Nephron progenitor cell (in vitro differentiated cells): ENCODE results near the gene ARHGAP32.

ENCODE experiments used
- DNase-seq: peaks from one replicate; pipeline ENCODE4 v3.0.0; 2021
- H3K27ac Mint-ChIP-seq: 2 replicates; pipeline ENCODE4 v1.8.0; 2021; ENCODE audit warnings: mild to moderate bottlenecking, moderate library complexity, mixed read lengths
- H3K27me3 Mint-ChIP-seq: 2 replicates; pipeline ENCODE4 v1.8.0; 2021; ENCODE audit warnings: mild to moderate bottlenecking, low read depth, mixed read lengths; ENCODE audit not compliant: poor library complexity
- H3K36me3 Mint-ChIP-seq: 2 replicates; pipeline ENCODE4 v1.8.0; 2021; ENCODE audit warnings: low read depth, mixed read lengths
- H3K4me1 Mint-ChIP-seq: 2 replicates; pipeline ENCODE4 v1.8.0; 2021; ENCODE audit warnings: mixed read lengths
- H3K4me3 Mint-ChIP-seq: 2 replicates; pipeline ENCODE4 v1.8.0; 2021; ENCODE audit warnings: mild to moderate bottlenecking, moderate library complexity, mixed read lengths
- H3K9me3 Mint-ChIP-seq: 2 replicates; pipeline ENCODE4 v1.8.0; 2021; ENCODE audit warnings: mild to moderate bottlenecking, moderate library complexity, mixed read lengths
- CTCF ChIP-seq: fragments of 200-600 bp; sonication (generic); IDR thresholded peaks from 2 replicates; pipeline ENCODE4 v1.5.0; 2021; ENCODE audit warnings: antibody characterized with exemption

The ARHGAP32 gene

GRCh38 chr11:129222158-129222557 is 30.0 kb upstream of the ARHGAP32 start:
- no peak overlapping the region for H3K27ac Mint-ChIP-seq
- H3K36me3 Mint-ChIP-seq = peaks cover 29% of the 10 kb centered on the region
- peaks cover 21% of the 10 kb centered on the region for H3K4me1 Mint-ChIP-seq
- peaks cover 24% of the 10 kb centered on the region for H3K9me3 Mint-ChIP-seq
- peaks cover 3% of the 10 kb centered on the region for H3K27me3 Mint-ChIP-seq
- no peak for DNase-seq
- H3K4me3 Mint-ChIP-seq = no peak overlapping the region
- TF ChIP-seq CTCF = no peak

- Mint-ChIP-seq H3K9me3 (no peaks in the 10 kb centered on the region), H3K4me3 (no peak overlapping the region), H3K36me3 (no peaks in the 10 kb centered on the region), H3K27ac (no peak overlapping the region), H3K27me3 (peaks cover 3% of the 10 kb centered on the region), H3K4me1 (peaks cover 30% of the 10 kb centered on the region)
- DNase-seq = no peak
- TF ChIP-seq CTCF = no peak
Observed at GRCh38 chr11:129215506-129216245, 23.6 kb upstream of the ARHGAP32 start.

DNA sequence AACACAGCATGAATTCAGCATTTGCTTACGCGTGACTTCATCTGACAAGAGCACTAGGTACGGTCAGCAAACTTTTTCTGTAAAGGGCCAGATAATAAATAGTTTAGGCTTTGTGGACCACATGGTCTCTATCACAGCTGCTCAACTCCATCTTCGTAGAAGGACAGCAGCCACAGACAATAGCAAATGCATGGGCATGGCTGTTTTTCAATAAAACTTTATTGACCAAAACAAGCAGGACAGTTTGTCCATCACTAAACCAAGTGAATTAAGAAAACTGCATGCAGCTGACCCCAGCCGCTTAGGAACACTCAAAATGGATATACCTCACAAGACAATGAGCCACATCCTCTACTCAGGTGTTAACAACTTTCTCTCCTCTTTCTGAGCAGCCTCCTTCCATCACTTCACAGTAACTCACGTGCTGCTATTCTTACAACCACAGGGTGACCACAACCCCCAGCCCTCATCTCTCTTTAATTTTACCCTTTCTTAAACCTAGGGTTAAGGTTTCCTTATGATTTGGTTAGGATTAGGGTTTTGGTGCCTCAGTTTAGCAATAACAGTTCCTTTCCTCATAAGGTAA is 22.7 kb upstream of the ARHGAP32 start:
- no peaks in the 10 kb centered on the region for H3K36me3 Mint-ChIP-seq
- H3K27ac Mint-ChIP-seq = no peak overlapping the region
- H3K4me3 Mint-ChIP-seq = no peak overlapping the region
- DNase-seq = no peak
- TF ChIP-seq CTCF = no peak
- H3K4me1 Mint-ChIP-seq = peaks cover 30% of the 10 kb centered on the region
- peaks cover 3% of the 10 kb centered on the region for H3K27me3 Mint-ChIP-seq
- no peaks in the 10 kb centered on the region for H3K9me3 Mint-ChIP-seq

GRCh38 chr11:129213261-129213660 is 21.1 kb upstream of the ARHGAP32 start:
- Mint-ChIP-seq H3K9me3 (no peaks in the 10 kb centered on the region), H3K4me3 (no peak overlapping the region), H3K27ac (no peak overlapping the region), H3K4me1 (peaks cover 19% of the 10 kb centered on the region), H3K27me3 (peaks cover under 1% of the 10 kb centered on the region), H3K36me3 (no peaks in the 10 kb centered on the region)
- DNase-seq = no peak
- no peak for TF ChIP-seq CTCF

DNA sequence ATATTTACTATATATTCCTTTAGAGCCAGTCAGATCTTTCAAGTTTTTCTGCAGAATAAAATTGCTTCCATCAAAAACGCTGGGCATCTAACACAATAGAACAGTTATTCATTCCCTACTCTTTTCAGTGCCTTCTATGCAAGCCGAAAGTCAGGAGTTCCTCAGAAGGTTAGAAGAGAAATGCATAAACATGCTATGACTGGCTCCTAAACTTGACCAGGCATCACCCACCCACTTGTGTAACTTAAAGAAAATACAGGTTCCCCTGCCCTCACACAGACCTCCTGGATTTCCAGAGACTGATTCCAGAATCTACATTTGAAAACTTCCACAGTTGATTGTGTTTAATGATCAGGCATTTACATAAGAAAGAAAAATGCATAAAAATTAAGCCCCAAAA is 19.3 kb upstream of the ARHGAP32 start:
- TF ChIP-seq CTCF = no peak
- H3K4me1 Mint-ChIP-seq = peaks cover 19% of the 10 kb centered on the region
- peaks cover 13% of the 10 kb centered on the region for H3K36me3 Mint-ChIP-seq
- H3K9me3 Mint-ChIP-seq = peaks cover 13% of the 10 kb centered on the region
- no peak for DNase-seq
- H3K27me3 Mint-ChIP-seq = no peaks in the 10 kb centered on the region
- no peak overlapping the region for H3K27ac Mint-ChIP-seq
- no peak overlapping the region for H3K4me3 Mint-ChIP-seq

- peaks cover 13% of the 10 kb centered on the region for H3K36me3 Mint-ChIP-seq
- H3K27me3 Mint-ChIP-seq = no peaks in the 10 kb centered on the region
- H3K9me3 Mint-ChIP-seq = peaks cover 13% of the 10 kb centered on the region
- H3K4me3 Mint-ChIP-seq = no peak overlapping the region
- no peak for DNase-seq
- no peak for TF ChIP-seq CTCF
- no peak overlapping the region for H3K27ac Mint-ChIP-seq
- peaks cover 16% of the 10 kb centered on the region for H3K4me1 Mint-ChIP-seq
Observed at GRCh38 chr11:129210831-129211181, 18.7 kb upstream of the ARHGAP32 start.
